NK-92 treated with Interleukin-12 subunit alpha and Interleukin-12 subunit beta, amount 100 ng/mL, for 24 hours (cell line): Measurements from ENCODE around the gene CTSA.
"Not testable (repeated sequence)": the region's sequence is repeated elsewhere in the genome, so short reads cannot be mapped to it uniquely, and the experiment has no call there.

ENCODE experiments used
- DNase-seq: peaks from one replicate; lab custom pipeline; 2025; lab: John Stamatoyannopoulos, UW

The CTSA gene

DNA sequence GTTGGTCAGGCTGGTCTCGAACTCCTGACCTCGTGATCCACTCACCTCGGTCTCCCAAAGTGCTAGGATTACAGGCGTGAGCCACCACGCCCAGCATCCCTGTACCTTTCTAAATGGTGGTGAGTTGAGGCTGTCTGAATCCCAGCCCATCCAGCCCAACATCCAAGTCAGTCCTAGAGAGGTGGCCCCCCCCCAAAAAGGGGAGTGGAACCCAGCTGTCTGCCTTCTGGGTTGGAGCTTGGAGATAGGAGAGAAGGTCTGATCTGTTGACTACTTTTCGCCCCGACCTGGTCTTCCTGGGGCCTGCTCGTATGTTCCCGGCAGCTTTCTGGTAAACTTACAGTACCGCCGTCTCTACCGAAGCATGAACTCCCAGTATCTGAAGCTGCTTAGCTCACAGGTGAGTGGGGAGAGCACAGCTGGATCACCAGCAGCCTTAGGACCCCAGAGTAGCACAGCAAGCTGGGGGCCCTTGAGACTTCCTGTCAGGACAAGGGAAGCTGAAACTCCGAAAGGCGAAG lies 5.6 kb downstream of the CTSA start:
- DNase-seq = no peak

DNA sequence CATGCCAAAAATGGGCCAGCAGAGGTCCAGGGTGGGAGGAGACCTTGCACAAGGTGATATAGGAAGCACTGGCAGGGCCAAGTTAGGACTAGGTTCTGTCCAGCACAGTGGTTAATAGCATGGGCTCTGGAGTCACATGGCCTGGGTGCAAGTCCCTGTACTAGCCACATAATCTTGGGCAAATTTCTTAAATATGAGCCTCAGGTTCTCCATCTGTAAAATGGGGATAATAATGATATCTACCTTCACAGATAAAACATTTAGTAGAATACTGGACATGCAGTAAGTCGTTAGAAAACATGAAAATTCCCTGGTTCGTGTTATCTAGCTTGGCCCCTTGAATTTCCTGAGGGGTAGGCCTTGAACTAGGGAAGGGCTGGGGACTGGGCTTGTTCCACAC lies 6.2 kb downstream of the CTSA start:
- no peak for DNase-seq

DNA sequence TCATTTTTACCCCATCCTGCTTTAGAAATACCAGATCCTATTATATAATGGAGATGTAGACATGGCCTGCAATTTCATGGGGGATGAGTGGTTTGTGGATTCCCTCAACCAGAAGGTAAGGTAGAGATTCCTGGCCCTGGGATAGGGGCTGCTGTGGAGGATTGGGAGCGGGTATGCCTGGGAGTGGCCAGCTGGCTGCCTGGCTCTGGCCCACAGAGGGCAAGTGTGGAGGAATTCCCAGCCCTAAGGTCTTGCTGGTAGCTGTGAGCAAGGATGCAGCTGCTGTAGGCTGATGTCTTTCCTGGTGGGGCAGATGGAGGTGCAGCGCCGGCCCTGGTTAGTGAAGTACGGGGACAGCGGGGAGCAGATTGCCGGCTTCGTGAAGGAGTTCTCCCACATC lies 6.6 kb downstream of the CTSA start:
- no peak for DNase-seq

DNA sequence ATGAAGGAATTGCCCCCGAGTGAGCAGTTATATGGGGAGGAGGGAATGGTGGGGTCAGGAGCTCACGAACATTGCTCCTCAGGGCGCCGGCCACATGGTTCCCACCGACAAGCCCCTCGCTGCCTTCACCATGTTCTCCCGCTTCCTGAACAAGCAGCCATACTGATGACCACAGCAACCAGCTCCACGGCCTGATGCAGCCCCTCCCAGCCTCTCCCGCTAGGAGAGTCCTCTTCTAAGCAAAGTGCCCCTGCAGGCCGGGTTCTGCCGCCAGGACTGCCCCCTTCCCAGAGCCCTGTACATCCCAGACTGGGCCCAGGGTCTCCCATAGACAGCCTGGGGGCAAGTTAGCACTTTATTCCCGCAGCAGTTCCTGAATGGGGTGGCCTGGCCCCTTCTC lies 7.2 kb downstream of the CTSA start:
- DNase-seq = no peak

DNA sequence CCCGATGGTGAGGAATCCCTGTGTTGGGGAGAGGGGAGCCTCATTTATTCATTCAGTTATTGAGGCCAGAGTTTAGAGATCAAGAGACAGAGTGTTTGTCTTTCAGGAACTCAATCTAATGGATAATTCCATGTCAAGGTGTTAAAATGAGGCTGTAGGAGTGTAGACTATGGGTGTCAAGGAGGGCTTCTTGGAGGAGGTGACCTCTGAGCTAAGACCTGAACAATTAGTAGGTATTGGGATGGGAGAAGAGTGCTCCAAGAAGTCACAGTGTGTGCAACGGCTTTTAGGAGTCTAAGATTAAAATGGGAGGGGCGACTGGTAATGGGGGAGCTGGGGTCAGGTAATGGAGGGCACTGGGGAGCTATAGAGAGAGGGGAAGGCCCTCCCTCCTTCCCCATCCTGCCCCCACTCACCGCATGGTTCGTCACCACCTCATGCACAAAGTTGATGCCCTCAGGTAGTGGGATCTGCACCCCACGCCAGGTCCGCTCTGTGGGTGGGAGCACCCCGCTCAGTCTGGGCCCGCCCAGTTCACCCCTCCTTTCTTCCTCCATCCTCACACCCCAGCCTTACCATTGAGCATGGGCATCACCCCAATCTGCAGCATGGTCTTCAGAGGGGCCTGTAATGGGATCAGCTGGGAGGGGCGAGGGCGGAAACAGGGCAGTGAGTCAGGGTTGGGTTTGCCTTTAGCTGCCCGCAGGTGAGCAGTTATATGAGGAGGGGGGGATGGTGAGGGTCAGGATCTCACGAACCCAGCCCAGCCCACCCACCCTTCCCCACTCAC lies 8.1 kb downstream of the CTSA start:
- no peak for DNase-seq

DNA sequence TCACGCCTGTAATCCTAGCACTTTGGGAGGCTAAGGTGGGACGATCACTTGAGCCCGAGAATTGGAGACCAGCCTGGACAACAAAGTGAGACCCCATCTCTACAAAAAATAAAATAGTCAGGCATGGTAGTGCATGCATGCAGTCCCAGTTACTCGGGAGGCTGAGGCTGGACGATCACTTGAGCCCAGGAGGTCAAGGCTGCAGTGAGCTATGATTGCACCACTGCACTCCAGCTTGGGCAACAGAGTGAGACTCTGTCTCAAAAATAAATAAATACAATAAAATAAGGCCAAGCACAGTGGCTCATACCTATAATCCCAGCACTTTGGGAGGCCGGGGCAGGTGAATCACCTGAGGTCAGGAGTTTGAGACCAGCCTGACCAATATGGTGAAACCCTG lies 10.2 kb downstream of the CTSA start:
- DNase-seq = not testable (repeated sequence)

DNA sequence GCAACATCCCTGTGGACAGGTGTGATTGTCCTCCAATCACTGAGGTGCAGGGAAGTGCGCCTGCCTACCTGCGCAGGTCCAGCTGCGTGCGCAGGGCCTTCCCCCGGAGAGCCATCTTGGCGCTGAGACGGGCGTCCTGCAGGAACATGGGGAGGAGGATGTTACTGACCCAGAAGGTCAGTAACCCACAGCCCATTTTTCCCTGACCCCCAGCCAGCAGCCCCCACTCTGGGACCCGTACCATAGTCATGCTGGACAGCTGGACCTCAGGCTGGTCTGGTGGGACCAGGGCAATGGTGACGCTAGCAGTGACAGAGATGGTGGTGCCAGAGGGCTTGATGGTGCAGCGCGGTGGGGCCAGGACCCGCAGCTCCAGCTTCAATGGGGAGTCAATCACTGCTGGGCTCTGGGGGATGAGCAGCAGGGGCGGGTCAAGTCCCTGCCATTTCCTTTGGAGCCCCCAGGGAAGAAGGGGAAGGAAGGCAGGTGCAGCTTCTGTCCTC lies 11.1 kb downstream of the CTSA start:
- DNase-seq = no peak

DNA sequence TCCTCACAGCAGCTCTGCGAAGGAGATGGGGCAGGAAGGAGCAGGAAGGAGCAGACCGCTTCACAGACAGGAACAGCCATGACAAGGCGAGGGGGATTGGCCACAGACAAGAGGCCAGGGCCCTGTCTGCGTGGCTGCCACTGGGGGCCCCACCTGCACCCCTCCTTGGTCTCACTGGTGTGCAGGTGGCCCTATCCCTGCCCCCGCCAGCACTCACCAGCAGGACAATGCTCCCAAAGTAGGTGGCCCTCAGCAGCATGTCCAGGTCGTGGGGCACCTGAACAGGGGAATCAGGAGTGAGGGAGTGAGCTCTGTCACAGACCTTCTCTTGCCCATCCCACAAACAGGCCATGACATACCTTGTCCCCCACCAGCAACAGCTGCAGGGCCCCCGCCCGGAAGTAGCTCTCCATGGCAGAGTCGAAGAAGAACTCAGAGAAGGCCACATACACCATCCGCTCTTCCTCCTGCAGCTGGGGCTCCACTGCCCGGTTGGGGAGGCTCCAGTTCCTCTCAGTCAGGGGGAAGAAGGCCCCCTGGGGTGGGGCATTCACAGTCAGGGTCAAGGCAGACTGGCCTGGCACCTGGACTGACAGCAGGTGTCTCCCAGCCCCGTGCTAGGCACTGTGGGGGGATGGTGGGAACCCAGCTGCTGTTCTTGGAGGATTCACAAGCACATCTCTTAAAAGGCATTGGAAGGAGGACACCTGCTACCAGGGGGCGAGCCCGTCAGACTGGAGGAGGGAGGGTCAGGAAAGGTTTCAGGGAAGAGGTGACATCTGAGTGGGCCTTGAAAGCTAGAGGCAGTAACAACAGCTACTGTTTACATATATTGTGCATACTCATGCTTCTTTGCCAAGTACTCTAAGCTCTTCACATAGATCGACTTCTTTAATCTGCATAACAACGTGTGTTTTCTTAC lies 13.7 kb downstream of the CTSA start:
- no peak for DNase-seq

DNA sequence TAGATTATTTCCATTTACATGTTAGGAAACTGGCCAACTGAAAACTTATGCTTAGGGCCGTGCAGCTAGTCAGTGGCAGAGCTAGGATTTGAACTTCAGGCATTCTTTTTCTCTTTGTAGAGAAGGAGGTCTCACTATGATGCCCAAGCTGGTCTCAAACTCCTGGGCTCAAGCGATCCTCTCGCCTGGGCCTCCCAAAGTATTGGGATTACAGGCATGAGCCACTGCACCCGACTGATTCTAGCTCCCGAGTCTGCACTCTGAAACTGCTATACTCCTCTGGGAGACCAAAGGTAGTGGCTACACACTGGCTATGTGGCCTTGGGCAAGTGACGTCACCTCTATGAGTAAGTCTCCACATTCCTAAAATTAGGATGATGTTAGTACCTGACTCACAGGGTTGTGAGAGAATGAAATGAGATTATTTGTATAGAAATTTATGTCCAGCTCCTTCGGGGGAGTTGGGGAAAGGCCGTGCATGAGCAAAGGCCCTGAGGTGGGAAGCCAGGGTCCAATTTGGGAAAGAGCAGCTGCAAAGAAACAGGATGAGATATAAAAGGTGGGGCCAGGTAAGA lies 14.5 kb downstream of the CTSA start:
- no peak for DNase-seq

DNA sequence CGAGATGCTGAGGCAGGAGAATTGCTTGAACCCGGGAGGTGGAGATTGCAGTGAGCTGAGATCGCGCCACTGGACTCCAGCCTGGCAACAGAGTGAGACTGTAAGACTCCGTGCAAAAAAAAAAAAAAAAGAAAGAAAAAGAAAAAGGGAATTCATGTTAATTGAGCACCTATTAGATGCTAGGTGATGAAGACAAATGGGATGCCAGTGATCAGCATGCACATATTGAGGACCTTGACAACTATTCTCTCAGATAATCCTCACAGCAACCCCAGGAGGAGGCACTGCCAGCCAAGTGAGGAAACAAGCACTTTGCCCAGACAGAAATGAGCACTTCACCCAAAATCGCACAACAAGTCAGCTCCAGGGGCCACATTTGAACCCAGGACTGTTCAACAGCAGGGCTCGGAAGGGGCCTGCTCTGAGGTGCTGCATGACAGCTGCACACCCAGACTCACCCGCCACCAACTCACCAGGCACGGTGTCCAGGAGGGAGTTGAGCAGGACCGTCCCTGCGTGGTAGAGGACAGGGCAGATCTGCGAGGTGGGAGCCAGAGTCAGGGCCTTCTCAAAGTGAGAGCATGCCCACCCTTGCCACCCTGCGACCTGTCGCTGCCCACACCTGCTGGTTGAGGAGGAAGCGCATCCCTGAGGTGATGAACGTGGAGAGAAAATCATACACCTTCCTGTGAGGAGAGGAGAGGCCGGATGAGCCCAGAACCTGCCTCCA lies 16.2 kb downstream of the CTSA start:
- no peak for DNase-seq

DNA sequence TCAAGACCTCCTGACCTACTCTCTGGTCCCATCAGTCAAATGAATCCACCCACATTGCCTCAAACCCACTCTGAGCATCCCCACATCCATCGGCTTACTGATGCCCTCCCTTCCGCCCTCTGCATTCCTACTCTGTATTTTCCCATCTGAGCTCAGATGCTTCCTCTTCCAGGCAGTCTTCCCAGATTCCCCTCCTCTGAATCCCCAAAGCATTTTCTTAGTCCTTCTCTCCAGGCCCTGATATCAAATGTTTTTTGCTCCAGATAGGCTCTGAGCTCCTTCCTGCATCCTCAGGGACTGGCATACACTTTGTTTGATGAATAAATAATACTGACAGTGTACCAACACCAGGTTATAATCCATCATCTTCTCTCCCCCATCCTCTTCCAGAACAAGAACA lies 16.9 kb downstream of the CTSA start:
- no peak for DNase-seq

DNA sequence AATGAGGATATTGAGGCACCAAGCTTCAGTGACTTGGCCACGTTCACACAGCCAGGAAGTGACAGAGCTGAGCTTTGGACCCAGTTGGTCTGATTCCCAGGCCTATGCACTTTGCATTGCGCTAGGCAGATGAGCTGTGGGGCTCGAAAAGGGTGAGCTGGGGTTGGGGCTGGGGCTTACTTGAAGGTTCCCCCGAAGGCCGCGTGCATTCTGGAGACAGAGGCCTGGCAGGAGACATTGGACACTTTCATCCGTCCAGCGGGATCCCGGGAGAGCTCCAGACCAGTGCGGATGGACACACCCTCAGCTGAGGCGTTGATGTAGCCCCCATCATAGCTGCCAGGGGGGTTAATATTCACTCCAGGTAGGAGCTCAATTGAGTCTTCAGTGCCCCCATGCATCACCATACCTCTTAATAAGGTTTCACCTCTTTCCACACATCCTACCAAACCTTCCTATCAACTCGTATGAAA lies 18.2 kb downstream of the CTSA start:
- no peak for DNase-seq

DNA sequence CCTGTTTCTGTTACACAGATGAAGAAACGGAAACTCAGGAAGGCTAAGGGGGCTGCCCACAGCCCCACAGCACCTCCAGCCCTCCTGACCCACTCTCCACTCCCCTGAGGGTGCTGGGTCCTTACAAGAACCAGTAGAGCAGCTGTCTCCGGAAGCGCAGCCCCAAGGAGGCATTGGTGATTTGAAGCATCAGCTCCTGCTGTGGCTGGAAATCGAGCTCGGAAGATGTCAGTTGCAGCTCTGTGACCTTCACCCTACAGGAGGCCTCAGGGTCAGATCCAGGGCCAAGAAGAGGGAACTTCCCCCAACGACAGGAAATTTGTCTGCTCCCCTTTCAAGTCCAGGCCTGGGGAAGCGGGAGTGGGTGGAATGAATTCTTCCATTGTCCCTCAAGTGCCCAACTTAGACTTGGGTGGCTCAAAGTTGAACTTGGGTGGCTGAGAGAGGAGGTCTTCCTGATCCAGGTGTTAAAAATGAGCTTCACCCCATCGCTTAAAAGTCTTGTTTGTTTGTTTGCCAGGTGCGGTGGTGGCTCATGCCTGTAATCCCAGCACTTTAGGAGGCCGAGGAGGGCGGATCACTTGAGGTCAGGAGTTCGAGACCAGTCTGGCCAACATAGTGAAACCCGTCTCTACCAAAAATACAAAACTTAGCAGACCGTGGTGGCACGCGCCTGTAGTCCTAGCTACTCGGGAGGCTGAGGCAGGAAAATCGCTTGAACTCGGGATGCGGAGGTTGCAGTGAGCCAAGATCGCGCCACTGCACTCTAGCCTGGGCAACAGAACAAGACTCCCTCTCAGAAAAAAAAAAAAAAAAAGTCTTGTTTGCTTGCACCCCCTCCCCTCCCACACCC lies 18.9 kb downstream of the CTSA start:
- DNase-seq = no peak

DNA sequence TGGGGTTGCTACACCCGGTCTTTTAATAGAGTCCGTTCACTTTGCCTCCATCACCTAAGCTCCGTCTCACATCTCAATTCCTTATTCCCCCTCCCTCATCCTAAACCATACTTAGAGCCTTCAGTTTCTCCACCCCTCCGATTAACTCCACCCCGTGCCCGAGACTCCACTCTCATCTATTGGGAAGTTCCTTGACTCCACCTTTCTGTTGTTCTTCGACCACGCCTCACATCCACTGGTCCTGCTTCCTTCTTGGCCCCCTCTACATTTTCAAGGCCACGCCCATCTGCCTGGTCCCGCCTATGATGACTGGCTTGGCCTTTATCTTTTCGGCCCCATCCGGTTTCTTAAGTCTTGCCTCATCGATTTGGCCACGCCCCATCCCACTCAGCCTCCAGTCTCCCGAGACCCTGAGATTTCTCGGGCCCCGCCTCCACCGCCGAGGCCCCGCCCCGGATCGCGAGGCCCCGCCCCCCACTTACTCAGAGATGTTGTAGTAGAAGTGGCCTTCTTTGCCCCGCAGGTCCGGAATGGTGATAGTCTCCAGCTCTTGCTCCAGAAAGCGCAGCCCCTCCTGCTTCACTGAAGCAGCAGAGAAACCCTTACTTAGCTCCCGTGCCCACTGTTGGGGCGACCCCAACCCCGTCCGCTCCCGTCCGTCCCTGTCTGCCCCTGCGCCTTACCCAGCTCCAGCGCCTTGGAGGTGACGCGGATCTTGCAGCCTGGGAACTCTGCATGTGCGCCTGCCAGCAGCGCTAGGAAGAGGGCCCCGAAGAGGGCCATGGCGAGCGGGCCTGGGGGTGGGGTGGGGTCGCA lies 19.7 kb downstream of the CTSA start:
- peak; percentile 52 for DNase-seq

DNA sequence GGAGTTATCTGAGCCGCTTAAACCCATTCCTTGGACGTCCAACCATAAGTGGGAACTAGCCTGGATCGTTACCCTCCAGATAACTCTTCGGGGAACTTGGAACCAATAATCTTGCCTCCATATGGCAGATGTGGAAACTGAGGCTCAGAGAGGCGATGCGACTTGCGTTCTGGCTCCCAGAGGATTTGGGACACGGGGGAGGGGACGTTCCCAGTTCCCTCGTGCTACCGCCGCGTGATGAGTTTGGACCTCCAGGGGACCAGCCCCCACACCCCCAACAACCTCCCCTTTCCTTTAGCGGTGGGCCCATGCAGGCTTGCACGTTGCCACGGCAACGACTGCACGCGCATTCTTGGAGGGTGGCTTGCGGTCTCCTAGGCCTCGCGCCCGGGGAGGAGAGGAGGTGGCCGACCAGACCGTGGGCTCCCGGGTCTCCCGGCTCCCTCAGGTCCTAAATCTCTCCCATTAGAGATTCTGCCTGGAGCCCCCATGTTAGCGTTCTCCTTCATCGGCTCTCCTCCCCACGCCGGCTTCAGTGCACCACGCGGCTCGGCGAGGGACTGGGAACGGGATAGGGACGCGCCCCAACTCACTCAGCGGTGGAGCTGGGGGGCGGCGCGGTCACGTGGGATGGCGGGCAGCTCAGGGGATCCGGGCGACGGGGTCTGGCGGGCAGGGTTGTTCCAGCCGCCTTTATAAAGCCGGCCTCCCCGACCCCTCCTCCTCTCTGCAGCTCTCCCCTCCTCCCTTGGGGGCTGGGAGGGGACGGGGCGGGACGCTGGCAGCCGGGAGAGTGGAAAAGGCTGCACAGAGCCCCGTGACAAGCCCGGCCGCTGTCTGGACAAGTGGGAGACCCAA lies 20.6 kb downstream of the CTSA start, which contains the start of gene PLTP:
PLTP (minus strand) TSS at position 670 of the 858 bp plus-strand sequence. CDS start 703 bp downstream, outside the sequence.
- DNase-seq = no peak

DNA sequence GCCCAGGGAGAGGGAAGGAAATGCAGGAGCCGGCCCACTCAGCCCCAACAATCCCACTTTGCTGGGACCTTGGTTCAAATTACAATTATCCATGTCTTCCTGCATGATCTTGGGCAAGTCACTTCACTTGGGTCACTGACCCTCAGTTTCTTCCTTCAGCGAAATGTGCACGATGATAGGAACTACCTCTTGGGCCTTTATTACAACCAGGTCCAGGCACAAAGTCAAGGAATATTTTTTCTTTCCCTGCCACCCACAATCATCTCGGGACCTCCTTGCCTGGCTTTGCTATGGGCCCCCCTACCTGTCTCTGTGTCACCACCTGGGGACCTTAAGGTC lies 21.2 kb downstream of the CTSA start:
- DNase-seq = no peak

DNA sequence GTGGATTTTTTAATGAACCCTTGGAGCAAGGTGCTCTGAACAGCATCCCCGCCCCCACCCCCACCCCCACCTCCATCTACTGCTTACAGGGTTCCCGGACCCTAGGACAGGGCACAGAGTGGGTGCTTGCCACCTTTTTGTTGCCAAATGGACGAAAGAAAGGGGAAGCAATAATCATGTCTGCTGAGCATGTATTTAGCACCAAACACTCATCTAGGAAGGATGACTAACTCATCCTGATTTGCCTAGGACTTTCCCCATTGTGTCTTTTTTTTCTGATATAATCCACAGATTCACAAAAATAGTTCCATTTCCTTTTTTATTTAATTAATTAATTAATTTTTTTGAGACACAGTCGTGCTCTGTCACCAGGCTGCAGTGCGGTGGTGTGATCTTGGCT lies 22.0 kb downstream of the CTSA start:
- no peak for DNase-seq

DNA sequence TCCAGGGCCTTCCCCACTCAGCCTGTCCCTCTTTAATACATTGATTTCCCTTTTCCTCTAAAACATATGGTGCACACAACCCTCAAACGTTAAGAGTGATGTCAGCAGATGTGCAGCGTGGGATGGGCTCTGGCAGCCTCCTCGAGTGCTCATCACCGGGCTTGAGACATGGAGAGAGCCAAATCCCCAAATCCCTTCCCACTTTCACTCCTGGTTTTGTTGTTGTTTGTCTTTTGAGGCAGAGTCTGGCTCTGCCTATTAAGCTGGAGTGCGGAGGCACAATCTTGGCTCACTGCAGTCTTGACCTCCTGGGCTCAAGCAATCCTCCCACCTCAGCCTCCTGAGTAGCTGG lies 26.6 kb downstream of the CTSA start:
- no peak for DNase-seq

DNA sequence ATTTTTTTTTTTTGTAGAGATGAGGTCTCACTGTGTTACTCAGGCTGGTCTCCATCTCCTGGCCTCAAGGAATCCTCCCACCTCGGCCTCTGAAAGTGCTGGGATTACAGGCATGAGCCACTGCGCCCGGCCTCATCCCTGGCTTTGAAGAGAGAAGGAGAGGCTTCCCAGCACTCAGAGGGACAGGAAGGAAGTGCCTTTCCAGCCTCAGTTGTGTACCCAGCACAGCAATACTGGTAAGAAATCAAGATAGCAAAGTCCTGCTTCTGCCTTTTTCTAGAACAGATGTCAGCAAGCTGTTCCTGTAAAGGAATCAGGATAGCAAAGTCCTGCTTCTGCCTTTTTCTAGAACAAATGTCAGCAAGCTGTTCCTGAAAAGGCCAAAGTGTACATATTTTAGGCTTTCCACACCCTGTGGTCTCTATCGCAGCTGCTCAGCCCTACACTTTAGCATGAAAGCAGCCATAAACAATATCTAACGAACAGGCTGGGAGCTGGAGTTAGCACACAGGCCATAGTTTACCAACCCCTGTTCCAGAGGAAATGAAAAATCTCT lies 27.1 kb downstream of the CTSA start:
- DNase-seq = no peak
